Stimulated activated CD4-positive, alpha-beta T cell treated with anti-CD3 and anti-CD28 coated beads, Interleukin-1b, Interleukin-23, amount 100 ng/mL, for 24 hours (primary cell): ENCODE data around the gene HJURP.
"Not testable (repeated sequence)": the region's sequence is repeated elsewhere in the genome, so short reads cannot be mapped to it uniquely, and the experiment has no call there.

Source experiments
- DNase-seq, 4 experiments: peaks; one replicate each; pipeline ENCODE4 v3.0.0-alpha.2; 2020; ENCODE audit warnings: low read depth in 4 of 4, low spot score in 1 of 4

HJURP gene

DNA sequence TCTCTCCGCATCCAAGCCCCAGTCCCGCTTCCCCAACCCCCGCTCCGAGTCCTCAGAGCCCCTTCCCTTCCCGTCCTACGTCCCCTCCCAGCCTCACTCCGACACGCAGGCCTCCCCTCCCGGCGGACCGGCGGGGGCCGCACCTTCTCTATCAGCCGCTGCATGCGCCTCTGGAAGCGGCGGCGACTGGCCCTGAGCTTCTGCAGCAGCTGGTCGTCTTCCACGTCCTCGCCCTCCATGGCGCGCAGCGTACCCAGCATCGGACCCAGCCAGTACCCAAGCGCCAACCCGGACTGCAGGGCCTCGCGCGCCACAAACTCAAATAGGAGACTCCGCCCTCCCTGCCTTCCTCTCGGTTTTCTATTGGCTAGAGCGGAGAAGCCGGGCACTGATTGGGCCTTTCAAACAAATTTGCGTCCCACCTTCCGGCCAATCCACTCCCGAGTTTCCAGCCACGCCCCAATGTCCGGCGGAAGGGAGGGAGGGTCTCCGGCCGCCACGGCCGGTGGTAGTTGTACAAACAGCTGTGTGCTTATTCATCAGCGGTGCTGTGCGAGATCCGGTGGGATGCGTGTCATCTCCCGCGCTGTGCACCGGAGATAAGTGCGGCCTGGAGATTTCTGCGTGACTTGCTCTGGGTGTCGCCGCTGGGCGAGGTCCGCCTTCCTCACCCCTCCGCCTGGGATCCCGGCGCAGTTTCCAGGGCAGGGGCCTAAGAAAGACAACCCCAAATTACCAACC is at the start of gene HJURP:
Gene HJURP (minus strand): TSS at position 295 of the 741 bp plus-strand sequence. CDS start 35 bp downstream, at position 260.
- DNase-seq = peak; percentile 63 to 92 (median 78)

GRCh38 chr2:233901884-233902283 is 47.5 kb upstream of the HJURP start:
- DNase-seq = no peak

DNA sequence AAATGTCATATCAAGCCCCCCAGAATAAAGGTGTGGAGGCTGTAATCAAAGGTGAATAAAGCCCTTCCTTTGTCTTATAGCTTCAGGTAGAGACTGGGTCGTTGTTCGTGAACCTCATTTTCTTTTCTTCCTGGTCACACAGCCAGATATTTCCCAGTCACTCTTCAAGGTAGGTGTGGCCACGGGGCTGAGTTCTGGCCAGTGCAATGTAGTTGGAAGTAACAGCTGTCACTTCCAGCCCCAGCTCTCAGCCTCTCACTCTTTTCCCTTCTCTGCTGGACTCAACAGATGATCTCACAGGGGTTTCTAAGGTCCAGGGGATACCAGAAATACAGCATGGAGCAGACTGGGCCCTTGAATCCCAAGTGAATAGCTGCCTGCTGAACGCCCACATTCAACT is 47.0 kb upstream of the HJURP start:
- no peak for DNase-seq

GRCh38 chr2:233896253-233896652 is 41.9 kb upstream of the HJURP start:
- not testable (repeated sequence) for DNase-seq

DNA sequence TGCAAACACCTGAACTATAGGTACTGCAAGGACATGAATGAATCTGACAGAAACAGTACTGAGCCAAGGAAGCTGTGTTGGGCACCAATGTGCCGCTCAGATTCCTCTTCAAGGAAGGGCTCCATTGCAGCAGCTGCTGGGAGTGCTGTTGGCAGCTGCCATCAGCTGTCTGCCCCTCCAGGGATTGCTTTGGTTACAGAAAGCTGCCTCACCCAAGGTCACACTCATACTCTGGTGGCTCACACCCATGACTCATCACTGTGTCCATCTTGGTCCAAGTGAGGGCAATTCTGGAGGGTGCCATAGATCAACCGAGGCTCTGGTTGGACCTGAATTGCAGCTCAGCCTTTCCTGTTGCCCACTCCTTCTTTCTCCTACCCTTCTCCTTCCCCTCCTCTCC is 38.5 kb upstream of the HJURP start:
- no peak for DNase-seq

DNA sequence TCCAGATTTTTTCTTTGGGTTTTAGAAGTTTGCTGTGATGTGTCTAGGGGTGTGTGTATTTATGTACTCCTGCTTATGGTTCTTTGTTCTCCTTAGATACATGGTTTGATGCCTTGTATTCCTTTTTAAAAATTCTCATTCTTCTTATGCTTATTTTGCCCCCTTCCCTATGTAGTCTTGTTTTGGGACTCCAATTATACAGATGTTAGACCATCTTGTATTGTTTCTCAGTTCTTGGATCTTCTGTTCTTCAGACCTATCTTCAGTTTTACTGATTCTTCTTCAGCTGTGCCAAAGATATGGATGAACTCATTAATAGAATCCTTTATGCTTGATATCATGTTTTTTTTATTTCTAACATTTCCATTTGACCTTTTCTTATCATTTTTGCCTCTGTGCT is 28.0 kb upstream of the HJURP start:
- no peak for DNase-seq

DNA sequence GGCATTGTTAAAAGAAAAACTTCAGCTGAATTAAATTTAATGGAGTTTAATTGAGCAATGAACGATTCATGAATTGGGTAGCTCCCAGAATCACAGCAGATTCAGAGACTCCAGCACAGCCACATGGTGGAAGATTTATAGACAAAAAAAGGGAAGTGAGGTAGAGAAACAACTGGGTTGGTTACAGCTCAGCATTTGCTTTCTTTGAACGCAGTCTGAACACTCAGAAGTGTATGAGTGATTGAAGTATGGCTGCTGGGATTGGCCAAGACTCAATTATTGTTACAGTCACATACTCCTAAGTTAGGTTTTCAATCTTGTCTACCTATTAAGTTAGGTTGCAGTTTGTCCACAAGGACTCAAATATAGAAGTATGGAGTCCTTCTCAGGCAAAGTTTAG is 17.8 kb upstream of the HJURP start:
- DNase-seq = not testable (repeated sequence)

- no peak for DNase-seq
Measured at GRCh38 chr2:233871432-233871831, 17.1 kb upstream of the HJURP start.

DNA sequence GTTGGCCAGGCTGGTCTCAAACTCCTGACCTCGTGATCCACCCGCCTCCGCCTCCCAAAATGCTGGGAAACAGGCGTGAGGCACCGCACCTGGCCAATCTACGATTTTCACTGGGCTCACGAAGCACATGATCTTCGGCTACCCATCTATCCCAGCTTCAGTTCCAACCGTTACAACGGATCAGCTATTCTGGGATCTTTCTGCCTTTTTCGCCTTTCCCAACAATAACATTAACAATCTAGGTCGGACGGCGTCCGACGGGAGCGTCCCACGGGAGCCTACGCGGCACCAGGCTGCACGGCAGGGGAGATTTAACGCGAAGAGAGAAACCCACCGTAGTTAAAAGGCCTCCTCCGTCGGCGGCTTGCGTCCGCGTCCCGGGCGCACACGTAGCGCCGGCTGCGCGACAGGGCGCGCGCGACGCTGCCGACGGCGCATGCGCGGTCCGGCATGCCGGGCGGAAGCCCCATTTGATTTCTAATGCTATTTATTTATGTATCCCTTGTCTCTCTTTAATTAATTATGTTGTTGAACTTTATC is 13.7 kb upstream of the HJURP start, which contains the start of gene MSL3B:
Gene MSL3B (minus strand): TSS at position 394 of the 540 bp plus-strand sequence.
- DNase-seq = peak; percentile 13 to 41 (median 36)

DNA sequence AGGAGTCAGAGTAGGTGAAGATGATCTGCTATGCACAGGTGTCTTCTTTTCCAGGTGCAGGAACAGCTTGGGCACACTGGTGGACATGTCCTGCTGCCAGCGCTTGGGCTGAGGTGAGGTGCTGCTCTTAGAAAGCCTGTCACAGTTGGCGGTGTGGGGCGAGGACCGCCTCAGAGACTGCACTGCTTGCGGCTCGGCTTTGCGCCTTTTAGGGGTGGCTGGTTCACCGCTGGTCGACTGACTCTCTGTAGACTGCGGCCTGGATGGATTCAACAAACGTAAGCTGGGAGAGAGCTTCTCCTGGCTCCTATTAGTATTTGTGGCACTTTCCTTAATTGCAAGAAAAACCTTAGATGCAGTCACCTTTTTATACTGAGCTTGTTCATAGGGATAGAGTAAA is 12.1 kb upstream of the HJURP start:
- DNase-seq = no peak

- no peak for DNase-seq
Measured at GRCh38 chr2:233865838-233866237, 11.5 kb upstream of the HJURP start.

DNA sequence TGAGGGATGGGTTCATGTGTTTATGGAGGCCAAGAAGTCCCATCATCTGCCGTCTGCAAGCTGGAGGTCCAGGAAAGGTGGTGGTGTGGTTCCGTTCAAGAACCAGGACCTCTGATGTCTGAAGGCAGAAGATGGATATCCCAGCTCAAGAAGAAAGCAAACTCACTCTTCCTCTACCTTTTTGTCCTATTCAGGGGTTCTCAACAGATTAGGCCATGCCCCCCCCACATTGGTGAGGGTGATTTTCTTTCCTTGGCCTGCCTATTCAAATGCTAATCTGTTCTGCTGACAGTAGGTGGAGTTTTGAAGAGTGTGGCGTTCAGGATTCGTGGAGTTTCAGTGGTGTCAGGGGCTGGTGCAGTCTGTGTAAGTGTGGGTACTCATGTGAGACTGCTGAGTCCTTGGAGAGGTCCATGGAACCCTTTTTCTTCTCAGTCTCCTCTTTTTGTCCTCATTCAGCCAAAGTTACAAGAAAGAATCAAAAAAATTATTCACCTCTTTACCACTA is 8.0 kb upstream of the HJURP start:
- DNase-seq = no peak

DNA sequence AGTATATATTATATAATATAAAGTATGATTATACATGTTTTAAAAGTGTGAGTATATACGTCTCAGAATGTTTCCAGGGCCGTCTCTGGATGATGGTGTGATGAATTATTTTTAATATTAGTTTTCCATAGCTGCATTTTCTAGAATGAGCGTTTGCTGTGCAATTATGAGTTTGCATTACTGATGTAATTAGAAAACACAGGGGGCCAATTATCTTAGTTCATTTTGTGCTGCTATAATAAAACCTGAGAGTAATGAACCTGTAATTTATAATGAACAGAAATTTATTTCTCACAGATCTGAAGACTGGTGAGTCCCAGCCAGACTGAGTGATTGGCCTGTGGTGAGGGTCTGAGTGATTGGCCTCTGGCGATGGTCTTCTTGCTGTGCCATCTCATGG is 4.0 kb upstream of the HJURP start:
- DNase-seq = no peak

DNA sequence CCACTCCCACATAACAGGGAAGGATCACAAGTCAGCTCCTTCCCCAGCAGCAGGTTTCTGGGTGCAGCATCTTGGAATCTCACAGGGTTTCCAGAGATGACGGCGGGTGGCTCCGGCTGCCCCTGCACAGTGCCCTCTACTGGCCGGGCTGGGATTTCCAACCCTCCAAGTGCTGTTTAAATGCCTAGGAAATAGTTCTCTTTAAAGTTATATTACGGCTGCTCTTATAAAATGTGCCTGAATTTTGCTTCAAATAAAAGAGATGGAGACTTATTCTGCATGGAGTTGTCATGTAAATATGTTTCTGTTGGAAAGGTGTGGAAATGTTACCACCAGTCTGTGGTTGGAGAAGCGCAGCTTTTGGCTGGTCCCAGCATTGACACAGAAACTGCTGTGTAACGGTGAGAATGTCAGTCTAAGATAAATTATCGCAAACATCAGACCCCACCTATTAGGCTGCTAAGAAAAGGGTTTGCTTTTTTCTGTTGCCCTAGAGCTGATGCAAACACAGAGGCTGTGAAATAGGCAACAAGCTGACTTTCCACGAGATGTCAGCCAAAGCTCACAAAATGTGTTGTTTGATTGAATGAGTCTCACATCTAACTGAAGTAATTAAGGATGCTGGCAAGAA is 3.3 kb upstream of the HJURP start:
- DNase-seq = peak; percentile 27 to 32 (median 28)

DNA sequence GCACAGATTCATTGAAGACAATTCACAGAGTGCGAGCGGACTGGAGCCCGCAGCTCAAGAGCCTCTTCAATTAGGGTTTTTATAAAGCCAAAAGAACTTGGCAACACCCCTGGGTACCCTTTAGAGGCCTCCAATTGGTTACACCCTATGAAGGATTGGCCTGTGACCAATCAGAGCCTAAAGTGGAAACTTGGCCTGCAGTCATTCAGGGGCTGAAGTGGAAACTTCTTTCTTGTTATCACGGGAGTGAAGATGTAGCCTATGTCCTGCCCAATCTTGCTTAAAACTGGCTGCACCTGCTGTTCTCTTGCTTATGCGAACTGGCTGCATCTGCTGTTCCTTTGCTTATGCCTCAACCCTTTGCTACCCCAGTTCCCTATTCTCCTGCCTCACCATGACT is 1.8 kb upstream of the HJURP start:
- no peak for DNase-seq

- DNase-seq = no peak
Measured at GRCh38 chr2:233855345-233855744, 1.0 kb upstream of the HJURP start.

DNA sequence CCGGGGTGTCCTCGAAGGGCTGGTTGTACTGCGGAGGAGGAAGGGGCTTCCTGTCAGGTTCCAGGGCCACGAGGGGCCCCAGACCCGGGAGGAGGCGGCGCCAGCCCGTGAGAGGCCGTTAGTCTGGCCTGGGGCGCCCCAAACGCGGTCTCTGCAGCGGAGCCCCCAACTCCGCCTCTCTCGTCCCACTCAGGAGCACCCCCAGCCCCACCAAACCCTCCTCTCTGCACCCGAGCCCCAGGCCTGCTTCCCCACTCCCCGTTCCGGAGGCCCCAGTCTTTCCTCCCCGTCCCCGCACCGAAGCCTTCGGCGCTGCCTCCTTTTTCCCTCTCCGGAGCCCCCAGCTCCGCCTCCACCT is 473 bp downstream of the HJURP start:
- DNase-seq = peak in 1 of 4 experiments; percentile 7

DNA sequence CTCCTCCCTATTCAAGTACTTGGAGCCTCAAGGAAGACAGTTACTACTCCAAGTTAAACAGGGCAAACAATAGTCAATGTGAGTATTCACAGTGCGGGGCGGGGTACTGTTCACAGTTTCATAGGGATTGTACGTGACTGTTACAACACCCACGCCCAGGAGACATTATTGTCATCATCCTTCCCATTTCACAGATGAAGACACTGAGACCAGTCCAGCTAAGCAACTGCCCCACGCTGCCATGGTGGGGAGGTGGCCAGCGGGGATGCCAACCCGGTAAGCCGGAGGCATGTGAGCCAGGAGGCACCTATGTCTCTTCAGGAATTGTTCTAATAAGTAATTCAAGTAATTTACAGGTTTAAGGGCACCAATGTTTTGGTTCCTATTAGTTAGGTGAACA is 982 bp downstream of the HJURP start:
- DNase-seq = no peak

GRCh38 chr2:233852056-233852455 is 2.3 kb downstream of the HJURP start:
- DNase-seq = no peak

DNA sequence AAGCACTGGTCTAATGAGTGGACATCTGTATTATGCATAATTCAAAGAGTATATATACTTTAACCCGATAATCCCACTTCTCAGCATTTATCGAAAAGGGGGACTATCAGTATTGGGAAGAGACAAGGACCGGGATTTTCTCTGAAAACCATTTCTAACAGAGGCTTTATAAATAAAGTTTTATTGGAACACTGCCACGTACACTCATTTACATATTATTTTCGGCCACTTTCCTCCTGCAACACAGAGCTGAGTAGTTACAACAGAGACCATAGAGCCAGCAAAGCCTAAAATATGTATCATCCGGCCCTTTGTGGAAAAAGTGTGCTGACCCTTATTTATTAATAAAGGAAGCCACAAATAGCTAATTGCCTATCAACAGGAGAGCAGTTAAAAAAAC is 3.2 kb downstream of the HJURP start:
- no peak for DNase-seq

- no peak for DNase-seq
Measured at GRCh38 chr2:233850745-233851144, 3.6 kb downstream of the HJURP start.

DNA sequence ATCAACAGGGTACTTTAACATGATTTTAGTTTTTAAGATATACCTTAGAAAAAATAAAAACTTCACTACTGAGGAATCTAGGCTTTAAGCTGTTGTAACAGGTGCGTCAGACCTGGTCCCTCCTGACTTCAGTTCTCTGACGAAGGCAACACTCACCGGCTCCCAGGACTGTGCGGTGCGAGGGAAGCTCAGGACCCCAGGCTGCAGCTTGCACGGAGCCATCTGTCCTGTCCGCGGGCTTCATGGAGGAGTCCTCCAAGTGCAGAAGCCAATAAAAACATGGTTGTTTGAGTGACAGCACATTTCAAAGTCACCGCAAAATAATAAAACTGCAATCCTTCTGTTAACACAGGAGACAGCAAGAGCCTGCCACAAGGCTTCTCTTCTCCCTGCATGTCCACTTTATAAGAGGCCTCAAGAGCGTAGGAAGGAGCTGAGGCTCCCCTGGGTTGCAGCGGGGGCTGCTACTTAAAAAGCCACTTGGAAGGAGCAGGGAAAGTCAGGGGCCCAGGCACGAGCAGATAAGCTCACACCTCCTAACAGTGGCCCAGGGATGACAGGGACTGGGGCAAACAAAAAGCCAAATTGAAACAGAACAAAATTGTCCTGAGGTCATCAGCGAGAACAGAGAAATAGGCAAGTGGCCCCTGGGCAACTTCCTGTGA is 4.6 kb downstream of the HJURP start:
- no peak for DNase-seq
